Stimulated activated memory B cell treated with anti-CD40 and anti-IgM and Interleukin-4, amounts not matched to agents 10 μg/mL and 1 μg/mL and 100 μg/mL, for 72 hours (primary cell): Measurements from ENCODE around the gene TNFAIP8.

ENCODE experiments used
- ATAC-seq: fragments of 150-1000 bp; cut with Tn5 transposase; 2 replicates; pipeline ENCODE4 v1.10.0; 2021
- H3K27ac Mint-ChIP-seq: one replicate; pipeline ENCODE4 v1.8.0; 2022; ENCODE audit warnings: mild to moderate bottlenecking, mixed read lengths
- H3K27me3 Mint-ChIP-seq: one replicate; pipeline ENCODE4 v1.8.0; 2022; ENCODE audit warnings: mixed read lengths
- H3K36me3 Mint-ChIP-seq: one replicate; pipeline ENCODE4 v1.8.0; 2022; ENCODE audit warnings: mixed read lengths
- H3K4me1 Mint-ChIP-seq: one replicate; pipeline ENCODE4 v1.8.0; 2022; ENCODE audit warnings: mixed read lengths
- H3K4me3 Mint-ChIP-seq: one replicate; pipeline ENCODE4 v1.8.0; 2022; ENCODE audit warnings: mild to moderate bottlenecking, moderate library complexity, mixed read lengths
- H3K9me3 Mint-ChIP-seq: one replicate; pipeline ENCODE4 v1.8.0; 2022; ENCODE audit warnings: mixed read lengths

Gene TNFAIP8

DNA sequence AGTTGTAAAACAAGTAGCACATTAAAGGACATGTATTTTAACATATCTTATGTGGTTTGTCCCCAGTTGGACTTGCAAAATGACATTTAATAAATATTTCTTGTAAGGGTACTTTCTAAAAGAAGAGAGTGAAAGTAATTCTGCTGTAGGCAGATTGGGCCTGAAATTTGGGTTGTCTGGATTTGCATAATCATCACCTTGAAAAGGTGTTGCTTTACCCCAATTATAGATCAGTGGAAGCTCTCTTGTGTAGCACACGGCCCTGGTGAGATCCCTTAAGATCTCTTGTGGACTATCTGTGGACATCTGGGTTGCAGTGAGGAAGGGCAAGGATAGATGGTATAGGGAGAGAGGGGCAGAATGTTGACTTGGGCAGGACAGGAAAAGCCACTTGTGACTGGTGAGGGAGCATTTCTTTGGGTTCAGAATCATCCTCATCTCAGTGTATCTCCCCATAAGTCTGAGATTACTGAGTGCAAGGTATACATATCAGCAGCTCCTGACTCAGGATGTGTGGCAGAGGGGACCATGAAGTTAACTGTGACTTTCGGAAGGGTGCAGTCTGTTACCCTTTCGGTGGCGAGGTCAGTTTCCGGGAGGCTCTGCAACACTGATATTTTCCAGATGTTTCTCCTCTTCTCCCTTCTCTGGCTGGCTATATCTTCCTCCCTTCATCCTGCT lies 2.0 kb upstream of the TNFAIP8 start:
- ATAC-seq = peak; percentile 52
- H3K4me1 Mint-ChIP-seq = peaks cover 77% of the 10 kb centered on the region
- H3K27me3 Mint-ChIP-seq = no peaks in the 10 kb centered on the region
- peak overlapping the region; percentile 97 for H3K27ac Mint-ChIP-seq
- H3K9me3 Mint-ChIP-seq = no peaks in the 10 kb centered on the region
- peaks cover 27% of the 10 kb centered on the region for H3K36me3 Mint-ChIP-seq
- H3K4me3 Mint-ChIP-seq = peak overlapping the region; percentile 96

GRCh38 chr5:119354537-119355243 lies 1.1 kb upstream of the TNFAIP8 start:
- no peaks in the 10 kb centered on the region for H3K9me3 Mint-ChIP-seq
- peak overlapping the region; percentile 96 for H3K4me3 Mint-ChIP-seq
- H3K4me1 Mint-ChIP-seq = peaks cover 77% of the 10 kb centered on the region
- H3K36me3 Mint-ChIP-seq = peaks cover 31% of the 10 kb centered on the region
- peak overlapping the region; percentile 97 for H3K27ac Mint-ChIP-seq
- H3K27me3 Mint-ChIP-seq = no peaks in the 10 kb centered on the region
- ATAC-seq = no peak

DNA sequence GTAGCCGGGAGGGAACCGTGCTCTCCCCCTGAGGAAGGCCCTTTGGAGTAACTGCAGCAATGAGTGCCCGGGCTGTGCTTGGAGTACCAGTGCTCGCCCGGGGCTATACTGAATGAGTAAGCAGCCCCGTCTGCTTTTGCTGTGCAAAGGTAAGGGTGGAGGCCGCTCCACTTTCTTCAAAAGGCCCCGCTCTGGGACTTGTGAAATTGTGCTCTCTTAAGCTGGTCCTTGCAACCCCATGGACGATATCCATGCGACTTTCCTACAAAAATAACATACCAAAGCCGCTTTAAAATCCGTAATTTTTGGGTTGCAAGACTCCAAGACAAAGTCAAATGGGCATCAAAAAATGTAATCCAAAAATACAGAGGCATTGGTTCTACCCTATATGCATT lies 578 bp upstream of the TNFAIP8 start:
- no peaks in the 10 kb centered on the region for H3K9me3 Mint-ChIP-seq
- peak; percentile 69 for ATAC-seq
- H3K36me3 Mint-ChIP-seq = peaks cover 36% of the 10 kb centered on the region
- no peaks in the 10 kb centered on the region for H3K27me3 Mint-ChIP-seq
- H3K4me1 Mint-ChIP-seq = peaks cover 83% of the 10 kb centered on the region
- H3K4me3 Mint-ChIP-seq = peak overlapping the region; percentile 96
- H3K27ac Mint-ChIP-seq = peak overlapping the region; percentile 97

DNA sequence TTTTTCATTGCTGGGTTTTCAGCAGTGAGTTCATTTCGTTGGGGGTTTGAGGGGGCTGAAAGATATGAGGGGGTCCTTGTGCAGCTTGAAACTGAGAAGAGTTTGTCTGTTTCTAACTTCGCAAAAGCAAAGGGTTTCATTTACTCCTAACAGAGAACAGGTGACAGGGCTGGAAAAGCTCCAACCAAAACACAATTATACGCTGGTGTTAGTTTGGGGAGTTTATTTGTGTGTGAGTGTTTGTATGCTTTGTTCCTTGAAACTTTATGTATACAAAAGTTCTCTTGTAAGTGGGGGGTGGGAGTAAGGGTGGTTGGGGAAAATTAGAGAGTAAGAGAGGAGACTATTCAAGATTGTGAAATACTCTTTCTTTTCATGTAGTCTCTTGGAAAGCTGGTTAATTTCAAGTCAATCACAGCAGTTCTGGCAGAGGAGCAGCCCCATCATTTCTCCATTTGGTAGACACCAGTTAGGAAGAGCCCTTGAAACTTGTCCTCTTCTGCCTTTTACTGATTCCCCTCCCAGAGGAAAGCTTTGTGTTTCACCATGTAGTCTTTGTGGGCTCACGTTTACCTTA lies 881 bp downstream of the TNFAIP8 start:
- no peaks in the 10 kb centered on the region for H3K9me3 Mint-ChIP-seq
- peak overlapping the region; percentile 97 for H3K27ac Mint-ChIP-seq
- ATAC-seq = no peak
- peaks cover 48% of the 10 kb centered on the region for H3K36me3 Mint-ChIP-seq
- no peaks in the 10 kb centered on the region for H3K27me3 Mint-ChIP-seq
- peak overlapping the region; percentile 96 for H3K4me3 Mint-ChIP-seq
- H3K4me1 Mint-ChIP-seq = peaks cover 85% of the 10 kb centered on the region

- H3K4me1 Mint-ChIP-seq = peaks cover 85% of the 10 kb centered on the region
- no peak for ATAC-seq
- no peaks in the 10 kb centered on the region for H3K27me3 Mint-ChIP-seq
- H3K36me3 Mint-ChIP-seq = peaks cover 54% of the 10 kb centered on the region
- peak overlapping the region; percentile 96 for H3K4me3 Mint-ChIP-seq
- H3K9me3 Mint-ChIP-seq = no peaks in the 10 kb centered on the region
- peak overlapping the region; percentile 97 for H3K27ac Mint-ChIP-seq
These were observed 1.5 kb downstream of the TNFAIP8 start for GRCh38 chr5:119357270-119357669.

- no peak for ATAC-seq
- peak overlapping the region; percentile 96 for H3K4me3 Mint-ChIP-seq
- H3K36me3 Mint-ChIP-seq = peaks cover 61% of the 10 kb centered on the region
- no peaks in the 10 kb centered on the region for H3K9me3 Mint-ChIP-seq
- H3K4me1 Mint-ChIP-seq = peaks cover 85% of the 10 kb centered on the region
- peak overlapping the region; percentile 97 for H3K27ac Mint-ChIP-seq
- H3K27me3 Mint-ChIP-seq = no peaks in the 10 kb centered on the region
These were observed 2.1 kb downstream of the TNFAIP8 start for GRCh38 chr5:119357808-119358529.

- no peak for ATAC-seq
- Mint-ChIP-seq H3K36me3 (peaks cover 66% of the 10 kb centered on the region), H3K9me3 (no peaks in the 10 kb centered on the region), H3K4me1 (peaks cover 85% of the 10 kb centered on the region), H3K4me3 (peak overlapping the region; percentile 96), H3K27me3 (no peaks in the 10 kb centered on the region), H3K27ac (peak overlapping the region; percentile 97)
These were observed 2.7 kb downstream of the TNFAIP8 start for GRCh38 chr5:119358530-119358900.

GRCh38 chr5:119358901-119359603 lies 3.2 kb downstream of the TNFAIP8 start:
- no peaks in the 10 kb centered on the region for H3K27me3 Mint-ChIP-seq
- no peak for ATAC-seq
- peak overlapping the region; percentile 96 for H3K4me3 Mint-ChIP-seq
- H3K4me1 Mint-ChIP-seq = peaks cover 85% of the 10 kb centered on the region
- peak overlapping the region; percentile 97 for H3K27ac Mint-ChIP-seq
- no peaks in the 10 kb centered on the region for H3K9me3 Mint-ChIP-seq
- H3K36me3 Mint-ChIP-seq = peaks cover 71% of the 10 kb centered on the region

DNA sequence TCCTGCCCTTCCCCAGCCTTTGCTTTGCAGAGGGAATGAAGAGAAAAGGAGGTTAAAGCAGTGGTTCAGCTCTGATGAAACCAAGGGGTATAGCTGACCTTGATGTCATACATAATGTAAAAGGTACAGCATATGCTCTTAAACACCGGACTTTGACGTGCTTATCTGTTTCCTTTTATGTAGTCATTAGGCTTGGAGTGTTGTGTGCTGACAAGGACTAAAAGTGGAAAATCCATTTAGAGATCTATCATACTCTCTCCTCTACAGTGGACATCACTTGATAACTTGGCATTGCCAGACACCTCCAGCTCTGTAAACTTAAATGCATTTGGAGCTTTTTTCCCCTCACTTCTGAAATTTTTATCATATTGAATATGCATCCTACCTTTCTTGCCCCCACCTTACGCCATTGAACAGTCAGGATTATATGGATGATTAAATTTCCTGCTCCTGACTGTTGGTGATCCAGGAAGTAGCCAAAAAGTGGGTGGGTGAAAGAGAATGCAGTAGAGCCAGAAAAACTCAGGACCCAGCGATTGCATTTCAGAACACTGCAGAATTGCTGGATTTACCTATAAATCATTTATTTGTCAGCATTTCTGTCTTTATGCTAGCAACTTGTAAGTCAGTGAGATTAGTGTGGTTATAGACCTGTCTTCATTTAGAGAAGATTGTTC lies 4.1 kb downstream of the TNFAIP8 start:
- Mint-ChIP-seq H3K27me3 (no peaks in the 10 kb centered on the region), H3K4me1 (peaks cover 87% of the 10 kb centered on the region), H3K36me3 (peaks cover 77% of the 10 kb centered on the region), H3K9me3 (no peaks in the 10 kb centered on the region), H3K27ac (peak overlapping the region; percentile 97), H3K4me3 (peak overlapping the region; percentile 96)
- ATAC-seq = no peak

- ATAC-seq = no peak
- H3K27me3 Mint-ChIP-seq = no peaks in the 10 kb centered on the region
- peaks cover 3% of the 10 kb centered on the region for H3K9me3 Mint-ChIP-seq
- peak overlapping the region; percentile 97 for H3K27ac Mint-ChIP-seq
- H3K4me3 Mint-ChIP-seq = peak overlapping the region; percentile 55
- peaks cover 94% of the 10 kb centered on the region for H3K4me1 Mint-ChIP-seq
- H3K36me3 Mint-ChIP-seq = peaks cover 86% of the 10 kb centered on the region
These were observed 5.2 kb downstream of the TNFAIP8 start for GRCh38 chr5:119360905-119361593.

GRCh38 chr5:119361594-119362125 lies 5.8 kb downstream of the TNFAIP8 start:
- Mint-ChIP-seq H3K27ac (peak overlapping the region; percentile 97), H3K4me1 (peaks cover 97% of the 10 kb centered on the region), H3K9me3 (peaks cover 3% of the 10 kb centered on the region), H3K27me3 (no peaks in the 10 kb centered on the region), H3K4me3 (peak overlapping the region; percentile 3), H3K36me3 (peaks cover 85% of the 10 kb centered on the region)
- no peak for ATAC-seq

- H3K4me1 Mint-ChIP-seq = peaks cover 97% of the 10 kb centered on the region
- no peaks in the 10 kb centered on the region for H3K27me3 Mint-ChIP-seq
- ATAC-seq = no peak
- peak overlapping the region; percentile 97 for H3K27ac Mint-ChIP-seq
- H3K4me3 Mint-ChIP-seq = peak overlapping the region; percentile 36
- H3K36me3 Mint-ChIP-seq = peaks cover 75% of the 10 kb centered on the region
- H3K9me3 Mint-ChIP-seq = peaks cover 3% of the 10 kb centered on the region
These were observed 6.9 kb downstream of the TNFAIP8 start for GRCh38 chr5:119362714-119363113.

DNA sequence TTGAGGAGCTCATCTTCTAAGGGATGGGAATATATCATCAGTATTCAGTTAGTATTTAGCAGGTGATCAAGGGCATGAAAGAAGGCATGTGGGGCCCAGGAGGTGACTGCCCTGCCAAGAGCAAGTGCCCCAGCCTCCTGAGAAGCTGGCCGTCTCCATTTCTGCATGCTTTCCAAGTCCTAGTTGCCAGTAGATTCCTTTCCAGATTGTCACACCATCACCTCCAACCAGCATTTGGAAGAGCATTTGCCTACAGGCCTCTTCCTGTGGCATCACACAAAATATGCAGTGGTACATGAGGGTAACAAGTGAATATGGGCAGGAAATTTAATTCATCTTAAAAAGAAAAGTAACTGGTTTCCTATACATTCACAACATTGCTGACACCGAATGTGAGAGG lies 7.5 kb downstream of the TNFAIP8 start:
- Mint-ChIP-seq H3K27ac (peak overlapping the region; percentile 97), H3K27me3 (no peaks in the 10 kb centered on the region), H3K36me3 (peaks cover 75% of the 10 kb centered on the region), H3K9me3 (peaks cover 3% of the 10 kb centered on the region), H3K4me1 (peaks cover 97% of the 10 kb centered on the region), H3K4me3 (no peak overlapping the region)
- no peak for ATAC-seq

DNA sequence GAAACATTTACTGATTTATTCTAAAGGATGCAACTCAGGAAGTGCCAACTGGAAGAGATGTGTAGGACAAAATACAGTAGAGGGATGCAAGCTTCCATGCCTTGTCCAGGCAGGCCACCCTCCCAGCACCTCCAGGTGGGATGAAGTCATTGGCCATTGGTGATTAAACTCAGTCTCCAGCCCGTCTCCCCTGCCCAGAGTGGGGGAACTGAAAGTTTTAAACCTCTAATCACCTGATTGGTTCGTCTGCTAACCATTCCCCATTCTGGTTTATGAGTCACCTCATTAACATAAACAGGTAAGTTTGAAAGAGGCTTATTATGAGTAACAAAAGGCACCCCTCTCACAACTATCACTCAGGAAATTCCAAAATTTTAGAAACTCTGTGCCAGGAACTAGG lies 8.1 kb downstream of the TNFAIP8 start:
- Mint-ChIP-seq H3K4me3 (no peak overlapping the region), H3K27me3 (no peaks in the 10 kb centered on the region), H3K4me1 (peaks cover 97% of the 10 kb centered on the region), H3K9me3 (peaks cover 3% of the 10 kb centered on the region), H3K27ac (peak overlapping the region; percentile 97), H3K36me3 (peaks cover 69% of the 10 kb centered on the region)
- peak; percentile 60 for ATAC-seq
